ENCODE results near the gene FAIM2.

Gene FAIM2

DNA sequence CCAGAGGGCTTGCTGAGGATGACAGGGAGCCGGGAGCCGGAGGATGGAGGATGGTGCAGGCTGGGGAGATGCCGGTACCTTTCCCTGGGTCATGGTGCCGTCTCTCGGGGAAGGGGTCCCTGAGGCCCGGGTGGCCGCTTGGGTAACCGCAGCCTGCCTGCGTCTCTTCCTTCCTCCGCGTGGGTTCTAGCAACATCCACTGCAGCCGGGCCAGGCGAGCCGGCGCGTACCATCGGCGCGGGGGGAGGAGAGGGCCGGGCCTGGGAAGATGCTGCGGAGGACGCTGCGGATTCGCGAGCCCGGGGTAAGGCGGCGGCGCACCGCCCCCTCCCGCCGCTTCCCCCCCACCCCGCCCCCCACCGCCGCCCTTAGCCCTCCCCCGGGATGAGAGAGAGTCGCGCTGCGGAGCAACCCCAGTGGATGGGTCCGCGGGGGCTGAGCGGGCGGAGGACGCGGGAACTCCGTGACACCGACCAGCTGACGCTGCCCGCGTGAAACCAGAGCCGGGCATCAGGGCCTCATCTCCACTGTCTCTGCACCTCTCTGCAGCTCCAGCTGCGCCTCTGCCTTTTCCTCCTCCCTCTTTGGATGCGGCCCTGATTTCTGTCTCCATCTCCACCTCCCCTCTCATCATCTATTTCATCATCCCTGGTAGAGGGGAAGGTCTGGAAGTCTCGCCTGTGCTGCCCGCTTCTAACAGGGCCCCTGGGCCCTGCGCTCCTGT is at the start of gene FAIM2:
Gene FAIM2 (minus strand): TSS at position 201 of the 724 bp plus-strand sequence. CDS start 108 bp downstream, at position 93.
- ATAC-seq, result peak; percentile 67 to 70

DNA sequence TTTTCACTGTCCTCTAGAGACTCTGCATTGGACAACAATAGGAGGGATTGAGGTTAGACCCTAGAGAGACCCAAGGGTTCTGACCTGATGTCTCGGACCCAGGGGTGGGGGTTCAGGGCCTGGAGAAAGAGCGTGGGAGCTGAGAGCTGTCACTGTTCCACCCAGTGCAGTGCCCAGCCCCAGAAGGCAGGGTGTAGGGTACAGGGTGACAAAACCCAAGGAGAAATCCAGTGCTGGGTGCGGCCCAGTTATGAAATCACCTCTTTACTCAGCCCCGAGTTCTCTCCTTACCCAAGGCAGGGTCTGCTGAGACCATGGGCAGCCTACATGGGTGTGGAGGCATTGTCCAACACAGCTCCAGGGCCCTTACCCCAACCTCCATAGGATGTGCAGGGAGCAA is 49.5 kb upstream of the FAIM2 start:
- ATAC-seq, result no peak

DNA sequence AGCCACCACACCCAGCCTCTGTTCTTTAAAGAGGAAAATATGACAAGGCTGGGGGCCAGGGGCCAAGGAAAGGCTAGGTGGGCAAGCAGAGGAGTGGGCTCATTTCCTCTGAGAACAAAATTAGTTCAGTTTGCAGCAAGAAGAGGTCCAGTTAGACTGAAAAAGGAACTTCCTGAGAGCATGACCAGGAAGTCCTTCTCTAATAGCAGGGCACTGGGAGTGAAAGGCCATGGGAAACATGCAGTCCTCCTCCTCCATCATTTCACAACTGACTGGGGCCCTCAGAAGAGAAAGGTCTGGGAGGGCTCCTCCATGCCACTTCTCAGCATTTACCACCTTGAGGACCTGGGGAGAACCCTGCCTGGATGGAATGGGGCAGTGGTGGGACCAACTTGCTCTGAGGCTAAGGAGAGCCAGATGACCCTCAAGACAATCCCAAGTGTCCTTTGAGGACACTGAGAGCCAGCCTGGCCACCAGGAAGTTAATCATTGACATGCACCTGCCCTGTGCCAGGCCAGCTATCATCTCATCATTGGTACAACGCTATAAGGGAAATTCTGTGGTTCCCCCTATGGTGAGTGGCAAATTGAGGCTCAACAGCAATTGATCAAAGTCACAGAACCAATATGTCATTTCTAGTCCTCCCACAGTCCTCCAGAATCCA is 48.8 kb upstream of the FAIM2 start:
- no peak for ATAC-seq

DNA sequence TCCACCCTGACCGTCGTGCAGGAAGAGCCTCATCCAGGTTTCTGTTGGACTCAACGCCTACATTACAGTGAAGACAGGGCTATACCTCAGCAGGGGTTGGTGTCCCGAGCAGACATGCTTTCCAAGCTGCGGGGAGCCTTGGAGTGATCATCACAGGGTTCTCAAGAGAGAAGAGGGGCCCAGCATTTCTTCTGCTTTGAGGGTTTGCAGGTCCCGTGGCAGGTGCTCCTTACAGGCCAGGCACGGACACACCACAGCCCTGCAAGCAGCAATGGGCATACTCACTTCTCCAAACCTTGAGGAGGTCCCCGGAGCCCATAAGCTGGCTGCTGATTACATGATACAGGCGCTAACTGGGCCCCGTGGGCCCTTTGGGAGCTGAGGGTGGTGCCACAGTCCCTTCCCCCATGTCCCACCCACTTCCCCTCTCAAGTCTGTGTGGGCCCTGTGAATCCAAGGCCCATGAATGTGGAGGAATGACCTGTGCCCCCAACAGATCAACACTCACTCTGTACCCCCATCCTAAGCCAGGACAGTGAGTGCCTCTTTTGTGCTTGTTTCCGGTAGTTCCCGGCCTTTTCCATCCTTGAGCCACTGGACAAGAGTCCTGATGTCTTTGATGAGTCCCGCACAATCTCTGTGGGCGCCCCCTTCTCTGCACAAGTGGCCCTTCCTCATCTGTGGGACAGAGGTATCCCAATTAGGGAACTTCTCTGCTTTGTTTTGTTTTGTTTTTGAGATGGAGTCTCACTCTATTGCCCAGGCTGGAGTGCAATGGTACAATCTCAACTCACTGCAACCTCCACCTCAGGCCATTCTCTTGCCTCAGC is 47.9 kb upstream of the FAIM2 start:
- no peak for ATAC-seq

DNA sequence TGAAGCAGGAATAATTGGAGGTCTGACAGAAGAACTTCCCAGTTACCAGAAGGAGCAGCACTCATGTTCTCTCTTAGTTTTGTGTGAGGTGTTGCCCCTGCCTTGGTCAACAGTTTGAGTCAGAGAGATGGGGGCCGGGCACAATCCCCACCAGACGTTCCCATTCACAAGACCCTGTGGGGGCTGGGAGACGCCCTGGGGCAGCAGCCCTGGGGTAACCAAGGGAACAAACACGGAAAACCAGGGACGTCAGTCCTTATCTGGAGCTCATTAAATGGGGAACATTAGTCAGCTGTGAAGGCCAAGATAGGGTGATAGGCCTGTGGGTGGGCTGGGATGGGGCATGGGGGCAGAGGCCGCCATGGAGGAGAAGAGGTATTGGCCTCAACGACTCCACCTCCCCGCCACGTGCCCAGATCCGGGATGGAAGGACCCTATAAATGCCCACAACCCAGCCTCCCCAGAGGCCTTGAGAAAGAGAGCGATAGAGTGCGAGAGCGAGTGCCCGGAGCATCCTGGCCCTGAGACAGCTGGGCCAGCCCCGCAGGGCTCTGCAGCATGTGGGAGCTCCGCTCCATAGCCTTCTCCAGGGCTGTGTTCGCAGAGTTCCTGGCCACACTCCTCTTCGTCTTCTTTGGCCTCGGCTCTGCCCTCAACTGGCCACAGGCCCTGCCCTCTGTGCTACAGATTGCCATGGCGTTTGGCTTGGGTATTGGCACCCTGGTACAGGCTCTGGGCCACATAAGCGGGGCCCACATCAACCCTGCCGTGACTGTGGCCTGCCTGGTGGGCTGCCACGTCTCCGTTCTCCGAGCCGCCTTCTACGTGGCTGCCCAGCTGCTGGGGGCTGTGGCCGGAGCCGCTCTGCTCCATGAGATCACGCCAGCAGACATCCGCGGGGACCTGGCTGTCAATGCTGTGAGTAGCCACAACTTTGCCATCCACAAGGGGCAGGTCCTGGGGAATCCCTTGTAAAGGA is 46.9 kb upstream of the FAIM2 start, which contains the start of gene AQP2:
Gene AQP2 (plus strand): TSS at position 465 of the 979 bp plus-strand sequence. CDS start 94 bp downstream, at position 559.
- no peak for ATAC-seq

DNA sequence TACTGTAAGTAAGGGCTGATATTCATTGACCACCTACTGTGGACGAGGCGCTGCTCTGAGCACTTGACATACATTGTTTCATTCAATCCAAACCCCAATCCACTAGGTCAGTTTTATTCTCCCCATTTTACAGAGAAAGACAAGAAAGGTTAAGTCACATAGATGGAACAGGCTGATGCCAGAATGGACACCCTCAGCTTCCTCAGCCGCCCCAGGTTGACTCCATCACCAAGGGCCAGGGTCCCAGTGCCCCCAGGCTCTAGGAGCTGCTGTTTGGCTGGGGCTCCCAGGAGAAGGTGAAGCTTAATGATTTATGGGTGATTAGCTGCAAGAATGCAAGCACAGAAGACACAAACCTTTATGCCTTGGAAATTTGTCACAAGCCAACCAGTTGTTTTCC is 46.2 kb upstream of the FAIM2 start:
- ATAC-seq, result no peak

DNA sequence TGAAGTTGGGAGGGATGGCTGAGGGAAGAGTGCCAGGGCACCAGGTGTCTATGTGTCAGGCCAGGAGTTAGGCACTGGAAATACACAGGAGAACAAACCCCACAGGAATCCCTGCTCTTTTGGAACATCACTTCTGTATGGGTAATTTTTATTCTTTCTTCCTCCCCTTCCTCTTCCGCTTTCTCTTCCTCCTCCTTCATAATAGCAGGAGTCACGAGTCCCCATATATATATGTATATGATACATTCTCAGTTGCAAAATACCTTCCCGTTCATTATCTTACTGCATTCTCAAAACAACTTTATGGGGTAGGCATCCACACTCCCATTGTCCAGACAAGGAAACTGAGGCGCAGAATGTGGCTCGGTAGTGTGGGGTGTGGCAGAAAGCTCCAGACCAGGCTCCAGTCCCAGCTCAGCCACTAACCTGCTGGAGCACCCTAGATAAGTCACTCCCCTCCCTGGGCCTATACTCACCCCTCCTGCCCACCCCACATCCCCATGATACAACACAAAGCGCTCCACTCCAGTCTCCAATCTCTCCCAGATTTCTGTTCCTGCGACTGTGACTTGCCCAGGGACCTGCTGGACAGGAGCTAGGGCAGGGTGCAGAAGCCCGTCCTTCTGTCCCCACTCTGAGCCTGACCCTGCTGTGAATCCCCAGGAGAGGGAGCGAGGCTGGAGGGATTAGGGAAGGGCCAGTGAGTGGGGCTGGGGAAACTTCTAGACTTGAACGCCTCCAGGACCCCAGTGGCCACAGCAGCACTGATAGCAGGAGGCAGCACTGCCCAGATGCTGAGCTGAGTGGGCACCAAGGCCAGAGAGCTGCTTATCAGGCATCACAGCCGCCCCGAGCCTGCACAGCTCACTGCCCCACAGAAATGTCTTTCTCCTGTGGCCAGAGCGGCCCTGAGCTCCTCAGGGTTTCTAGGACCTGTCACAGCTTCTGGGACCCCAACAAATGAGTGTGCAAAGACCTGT is 45.5 kb upstream of the FAIM2 start:
- no peak for ATAC-seq

DNA sequence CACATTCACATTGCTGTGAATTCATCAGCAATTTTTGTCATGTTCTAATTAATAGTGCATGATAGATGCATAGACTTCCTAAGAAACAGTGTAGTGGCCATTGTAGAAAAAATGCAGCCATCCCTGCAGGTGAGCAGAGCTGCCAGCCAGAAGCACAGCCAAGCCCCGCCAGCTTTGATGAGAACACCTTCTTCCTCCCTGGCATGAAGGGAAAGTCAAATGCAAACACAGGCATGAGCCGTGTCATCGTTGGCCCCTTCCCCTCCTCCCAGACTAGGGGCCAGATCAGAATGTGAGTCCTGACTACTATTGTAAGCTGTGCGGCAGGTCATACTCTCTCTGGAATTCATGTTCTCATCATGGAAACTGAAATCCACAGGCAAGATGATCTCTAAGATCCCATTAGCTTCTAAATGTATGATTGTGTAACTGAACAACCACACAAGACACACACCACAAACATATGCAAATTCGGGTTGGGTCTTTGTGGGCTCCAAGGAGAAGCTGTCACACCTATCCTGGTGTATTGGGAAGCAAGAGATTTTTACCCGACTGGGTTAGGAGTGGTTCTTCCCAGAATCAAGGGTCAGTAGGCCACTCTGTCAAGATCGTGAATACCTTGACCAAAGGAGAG is 44.0 kb upstream of the FAIM2 start:
- ATAC-seq, result no peak

DNA sequence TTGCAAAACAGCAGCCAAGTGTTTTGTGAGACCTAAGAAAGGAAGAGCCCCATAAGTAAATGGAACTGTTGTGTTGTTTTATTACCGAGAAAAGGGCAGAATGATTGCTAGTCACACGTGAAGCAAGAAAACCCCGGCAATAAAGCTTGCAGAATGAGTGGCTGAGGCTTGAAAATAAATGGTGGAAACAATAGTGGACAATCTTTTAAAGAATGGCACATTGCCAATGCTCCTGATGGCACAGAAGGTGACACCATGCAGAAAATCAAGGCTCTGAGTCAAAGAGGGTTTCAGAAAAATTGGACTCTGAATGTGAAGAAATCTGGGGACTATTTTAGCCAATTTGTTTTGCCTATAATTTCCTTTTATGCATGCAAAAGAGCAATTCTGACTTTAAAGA is 42.8 kb upstream of the FAIM2 start:
- ATAC-seq, result peak in 1 of 2 donors; percentile 6

DNA sequence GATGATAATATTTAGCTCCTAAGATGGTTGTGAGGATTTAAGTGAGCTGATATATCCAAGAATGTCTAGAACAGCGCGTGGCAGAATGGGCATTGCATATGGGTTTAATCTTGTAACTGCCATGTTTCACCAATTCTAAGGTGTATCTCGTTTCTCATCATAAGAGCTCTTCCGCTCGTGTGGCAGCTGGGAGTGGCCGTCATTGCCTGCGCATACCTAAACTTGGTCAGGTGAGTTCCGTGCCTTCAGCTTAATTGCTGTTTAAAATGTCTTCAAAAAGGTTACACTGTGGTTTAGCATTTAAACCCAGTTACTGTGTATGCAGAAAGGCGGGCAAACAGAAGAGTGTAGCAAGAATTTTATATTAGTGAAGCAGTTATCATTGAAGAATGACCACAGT is 42.4 kb upstream of the FAIM2 start:
- ATAC-seq, result peak; percentile 33 to 49

DNA sequence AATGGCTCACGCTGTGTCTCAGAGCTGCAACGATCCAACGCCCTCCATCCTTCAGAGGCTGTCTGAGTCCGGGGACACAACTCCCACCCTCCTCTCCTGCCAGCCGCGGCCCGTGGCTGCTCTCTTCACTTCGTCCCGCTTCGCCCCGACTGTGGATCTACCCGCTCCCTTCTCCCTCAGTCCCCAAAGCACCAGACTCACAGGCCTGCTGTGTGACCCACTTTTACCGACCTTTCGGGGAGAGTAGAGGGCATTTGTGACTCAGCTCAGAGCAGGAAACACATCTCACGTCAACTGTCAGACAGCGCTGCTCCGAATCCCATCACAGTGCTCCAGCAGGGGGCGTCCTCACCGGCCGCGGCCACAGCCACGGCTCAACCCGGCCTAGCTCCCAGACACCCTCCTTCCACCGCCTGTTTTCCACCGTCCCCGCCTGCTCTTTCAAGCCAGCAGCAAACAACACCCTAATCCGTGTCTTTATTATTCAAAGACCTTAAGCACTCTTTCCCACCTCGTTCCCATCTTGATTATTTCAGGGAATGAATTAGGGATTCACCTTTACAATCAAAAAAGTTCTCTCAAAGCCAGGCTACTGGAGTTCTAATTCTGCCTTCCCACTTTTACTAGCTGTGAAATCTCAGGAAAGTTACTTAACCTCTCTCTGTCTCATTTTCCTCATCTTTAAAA is 41.8 kb upstream of the FAIM2 start:
- peak; percentile 90 to 91 for ATAC-seq

DNA sequence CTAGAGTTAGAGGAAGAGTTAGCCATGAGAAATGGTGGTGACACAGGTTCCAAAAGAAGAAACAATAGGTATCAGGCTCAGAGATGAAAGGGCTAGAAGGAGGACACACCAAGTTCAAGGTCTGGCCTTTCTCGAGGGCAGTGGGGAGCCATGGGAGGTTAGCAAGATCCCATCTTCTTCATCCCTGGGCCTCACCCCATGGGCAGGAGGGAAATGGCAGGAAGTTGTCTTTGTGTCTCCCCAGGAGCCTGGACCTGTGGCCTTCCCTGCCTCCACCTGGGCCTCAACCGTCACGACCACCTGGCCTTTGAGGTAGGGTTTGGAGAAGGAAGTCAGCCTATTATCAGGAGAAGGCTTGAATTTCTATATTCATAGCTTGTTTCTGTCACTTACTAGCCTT is 41.0 kb upstream of the FAIM2 start:
- ATAC-seq, result no peak

DNA sequence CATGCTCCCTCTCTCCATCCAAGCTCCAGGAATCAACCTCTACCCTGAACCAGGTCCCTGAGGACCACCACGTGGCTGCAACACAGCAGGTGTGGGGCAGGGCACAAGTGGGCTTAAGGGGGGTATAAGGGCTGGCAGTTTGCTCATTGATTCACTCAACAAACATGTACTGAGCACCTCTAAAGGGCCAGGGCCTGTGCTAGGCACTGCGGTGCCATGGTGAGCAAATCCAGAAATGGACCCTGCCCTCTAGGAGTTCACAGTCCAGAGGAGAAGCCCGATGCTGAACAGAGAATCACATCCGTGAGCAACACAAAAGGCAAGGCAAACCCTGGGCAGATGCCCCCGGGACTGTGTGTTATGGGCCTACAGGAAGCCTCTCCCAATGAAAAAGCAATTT is 40.3 kb upstream of the FAIM2 start:
- ATAC-seq, result no peak

DNA sequence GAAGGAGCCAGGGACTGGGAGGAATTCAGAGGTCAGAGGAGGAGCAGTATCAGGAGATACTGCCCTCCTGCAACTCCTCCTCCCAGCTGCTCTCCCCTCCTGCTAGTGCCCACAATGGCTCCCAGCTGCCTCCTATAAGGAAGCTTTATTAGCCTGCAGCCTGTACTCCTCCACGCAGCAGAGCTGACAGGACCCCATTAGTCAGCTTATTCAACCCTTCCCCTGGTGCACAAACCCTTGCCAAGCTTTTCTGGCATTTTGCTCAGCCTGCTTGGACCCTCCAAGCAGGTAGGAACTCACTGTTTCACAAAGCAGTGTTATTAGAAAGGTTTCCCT is 39.9 kb upstream of the FAIM2 start:
- no peak for ATAC-seq

DNA sequence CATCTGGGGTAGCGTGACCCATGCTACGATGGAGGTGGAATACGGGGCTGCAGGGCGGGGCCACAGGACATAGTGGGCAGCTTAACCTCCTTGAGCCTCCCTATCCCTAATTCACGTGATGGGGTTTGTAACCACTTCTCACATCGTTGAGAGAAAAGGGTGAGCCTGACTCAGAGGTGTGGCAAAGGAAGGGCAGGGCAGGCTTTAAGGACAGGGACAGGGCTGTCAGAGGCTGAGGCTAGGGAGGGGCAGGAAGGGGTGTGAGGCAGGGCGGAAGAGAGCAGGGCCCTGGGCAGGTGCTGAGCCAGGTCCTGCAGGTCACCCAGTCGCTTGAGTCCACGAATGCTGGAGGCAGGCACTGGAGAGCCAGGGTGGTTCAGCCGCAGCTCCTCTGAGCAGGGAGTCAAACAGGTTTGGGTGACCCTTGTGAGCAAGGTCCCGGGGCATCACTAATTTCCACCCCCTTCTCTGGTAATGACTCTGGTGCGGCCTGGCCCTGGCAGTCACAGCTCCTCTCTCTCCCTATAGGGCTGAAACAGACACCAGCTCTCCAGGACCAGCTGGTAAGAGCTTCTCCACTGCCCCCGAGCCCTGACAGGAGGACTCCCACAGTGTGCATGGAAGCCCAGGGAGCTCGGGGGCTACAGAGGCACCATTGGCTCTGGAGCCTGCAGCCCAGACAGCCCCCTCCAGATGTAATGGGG is 39.4 kb upstream of the FAIM2 start:
- ATAC-seq, result peak; percentile 23 to 52

DNA sequence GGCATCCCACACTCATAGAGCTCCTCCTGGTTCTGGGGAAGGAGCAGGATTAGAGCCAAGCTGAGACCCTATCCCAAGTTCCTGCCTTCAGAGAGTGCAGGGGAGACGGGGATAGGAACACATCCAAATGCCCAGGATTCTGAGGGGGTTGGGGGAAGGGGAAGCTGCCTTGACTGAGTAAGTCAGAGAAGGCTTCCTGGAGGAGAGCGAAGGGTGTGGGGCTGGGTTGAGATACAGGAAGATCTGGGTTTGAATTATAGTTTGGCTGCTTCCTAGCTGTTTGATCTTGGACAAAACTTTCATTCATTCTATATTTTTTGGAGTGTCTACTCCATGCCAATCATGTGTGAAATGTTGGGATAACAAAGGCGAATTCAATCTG is 38.8 kb upstream of the FAIM2 start:
- no peak for ATAC-seq

DNA sequence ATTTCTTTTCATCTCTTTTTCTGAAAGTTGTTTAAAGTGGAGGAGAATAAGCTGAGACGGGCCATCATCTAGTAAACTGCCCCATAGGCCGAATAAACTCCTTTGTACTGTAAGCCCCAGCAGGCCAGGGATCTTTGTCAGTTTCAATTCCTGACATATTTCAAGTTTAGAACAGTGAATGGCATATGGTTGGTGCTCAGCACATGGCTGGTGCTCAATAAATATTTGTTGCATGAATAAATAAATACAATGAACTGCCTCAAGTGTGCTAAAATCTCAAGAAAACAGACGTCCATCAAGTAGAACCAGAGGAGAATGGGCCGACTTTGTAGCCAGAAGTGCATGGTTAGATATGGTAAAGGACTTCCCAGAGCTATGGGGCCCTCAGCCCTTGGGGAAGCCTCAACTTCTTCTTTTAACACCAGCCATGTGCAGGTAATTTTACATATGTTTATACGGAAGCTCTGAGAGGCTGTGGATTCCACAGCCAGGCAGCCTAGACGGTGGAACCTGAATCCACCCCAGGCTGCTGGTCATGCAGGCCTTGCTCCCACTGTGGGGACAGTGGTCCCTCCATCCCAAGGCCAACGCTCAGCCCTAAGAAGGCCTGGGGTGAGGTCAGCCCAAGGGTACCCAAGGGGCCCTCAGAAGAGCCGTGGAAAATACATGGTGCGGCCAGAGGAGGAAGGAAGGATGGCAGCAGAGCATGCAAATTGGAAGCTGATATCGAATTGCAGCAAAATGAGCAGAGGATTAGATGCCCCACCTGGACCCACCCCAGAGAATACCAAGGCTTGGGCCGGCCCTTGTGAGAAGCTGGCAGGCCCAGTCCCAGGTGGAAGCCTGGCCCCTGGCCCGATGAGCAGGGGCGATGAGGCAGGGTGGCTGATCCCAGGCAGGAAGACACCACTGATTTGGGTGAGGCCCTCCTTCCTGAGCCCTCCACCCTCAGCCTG is 38.1 kb upstream of the FAIM2 start:
- ATAC-seq, result no peak

DNA sequence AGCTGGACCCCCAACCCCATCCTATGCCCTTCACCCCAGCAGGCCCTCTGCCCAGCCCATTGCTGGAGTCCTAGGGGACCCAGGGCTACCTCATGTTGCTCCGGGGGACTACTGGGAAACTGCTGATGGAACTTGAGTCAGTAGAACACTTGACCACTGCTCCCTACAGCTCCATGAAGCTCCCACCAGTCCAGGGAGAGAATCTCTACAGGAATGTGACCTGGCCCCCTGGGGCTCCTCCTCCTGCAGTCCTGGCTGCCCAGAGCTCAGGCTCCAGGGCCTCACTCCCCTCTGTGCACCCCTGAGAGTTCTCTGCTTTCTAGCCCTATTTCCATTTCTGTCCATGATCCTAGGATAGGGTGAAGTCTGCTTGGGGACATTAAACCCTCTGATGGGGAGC is 36.0 kb upstream of the FAIM2 start:
- no peak for ATAC-seq
